IMR-90 (cell line): Measurements from ENCODE around the gene IFT43. TPM values are rescaled to one million over a fixed set of nuclear protein-coding genes. Genes with fewer than 3 reads are reported as not detected.

ENCODE experiments used
- ATAC-seq: fragments of 200-7000 bp; cut with Tn5 transposase; 2 replicates; pipeline ENCODE4 v1.9.1; 2020; ENCODE audit warnings: low read depth, mild to moderate bottlenecking, moderate library complexity
- BruUV-seq: library from RNA; stranded (reverse); fragments of 400-500 nt; replicated peaks from 2 replicates; lab custom pipeline; 2021; lab: Mats Ljungman, UMichigan
- CTCF ChIA-PET: fragments of 300-600 bp; formaldehyde crosslinking; extraction: SDS; loops from one replicate; lab custom pipeline; 2021; ENCODE audit warnings: antibody characterized with exemption; lab: Yijun Ruan, JAX
- POLR2A ChIA-PET: fragments of 300-600 bp; sonication (Branson Sonifier 250); formaldehyde crosslinking; loops from one replicate; lab custom pipeline; 2022; ENCODE audit warnings: antibody characterized with exemption; ENCODE audit not compliant: unreplicated experiment; lab: Charles Lee
- DNase-seq: peaks from one replicate; pipeline ENCODE4 v3.0.0; 2013
- H2AFZ ChIP-seq: replicated peaks from 2 replicates; pipeline ENCODE3; 2013; ENCODE audit warnings: low read length, mild to moderate bottlenecking; ENCODE audit not compliant: poor library complexity
- H2AK5ac ChIP-seq: 2 replicates; pipeline ENCODE4 v1.6.1; 2013; ENCODE audit warnings: low read depth, low read length, inconsistent platforms
- H2AK9ac ChIP-seq: replicated peaks from 2 replicates; pipeline ENCODE3; 2013; ENCODE audit warnings: mild to moderate bottlenecking, low read depth, low read length, moderate library complexity; ENCODE audit not compliant: poor library complexity
- H2BK120ac ChIP-seq: 2 replicates; pipeline ENCODE4 v1.6.1; 2013; ENCODE audit warnings: low read depth, low read length, inconsistent platforms
- H2BK15ac ChIP-seq: 3 replicates; pipeline ENCODE4 v1.6.1; 2013; ENCODE audit warnings: low read depth, low read length, inconsistent platforms
- H2BK20ac ChIP-seq: 2 replicates; pipeline ENCODE4 v1.6.1; 2013; ENCODE audit warnings: low read depth, mild to moderate bottlenecking, inconsistent platforms, low read length, moderate library complexity
- H2BK5ac ChIP-seq: 2 replicates; pipeline ENCODE4 v1.6.1; 2013; ENCODE audit warnings: mild to moderate bottlenecking, low read depth, low read length, inconsistent platforms; ENCODE audit not compliant: poor library complexity, severe bottlenecking
- H3K14ac ChIP-seq: replicated peaks from 2 replicates; pipeline ENCODE4 v1.6.1; 2013; ENCODE audit warnings: low read depth, low read length, inconsistent platforms
- H3K18ac ChIP-seq: 2 replicates; pipeline ENCODE4 v1.6.1; 2013; ENCODE audit warnings: low read depth, low read length, control low read depth
- H3K23ac ChIP-seq: 2 replicates; pipeline ENCODE4 v1.6.1; 2013; ENCODE audit warnings: low read depth, low read length, inconsistent platforms
- H3K27ac ChIP-seq: 2 replicates; pipeline ENCODE4 v1.5.1; 2013; ENCODE audit warnings: mild to moderate bottlenecking, control low read depth, low read length; ENCODE audit not compliant: insufficient read depth
- H3K27me3 ChIP-seq: 2 replicates; pipeline ENCODE4 v1.6.1; 2013; ENCODE audit warnings: low read length; ENCODE audit not compliant: control insufficient read depth, insufficient read depth
- H3K36me3 ChIP-seq: 2 replicates; pipeline ENCODE4 v1.6.1; 2013; ENCODE audit warnings: low read length, mixed read lengths; ENCODE audit not compliant: control insufficient read depth, insufficient read depth
- H3K4ac ChIP-seq: 2 replicates; pipeline ENCODE4 v1.6.1; 2013; ENCODE audit warnings: low read depth, low read length, inconsistent platforms
- H3K4me1 ChIP-seq: 2 replicates; pipeline ENCODE4 v1.6.1; 2013; ENCODE audit warnings: low read length, mixed read lengths; ENCODE audit not compliant: control insufficient read depth, insufficient read depth
- H3K4me2 ChIP-seq: 2 replicates; pipeline ENCODE4 v1.6.1; 2013; ENCODE audit warnings: low read depth, mild to moderate bottlenecking, control low read depth, low read length, moderate library complexity
- H3K4me3 ChIP-seq: 2 replicates; pipeline ENCODE4 v1.5.1; 2013; ENCODE audit warnings: low read depth, mild to moderate bottlenecking, control low read depth, low read length, moderate library complexity; ENCODE audit not compliant: insufficient read depth
- H3K56ac ChIP-seq: 2 replicates; pipeline ENCODE4 v1.6.1; 2013; ENCODE audit warnings: low read length, inconsistent platforms; ENCODE audit not compliant: insufficient read depth; ENCODE audit errors: extremely low read depth
- H3K79me1 ChIP-seq, 2 experiments: 2 replicates each; pipeline ENCODE4 v1.6.1; 2013; ENCODE audit warnings: low read length in 2 of 2, inconsistent platforms in 1 of 2, low read depth in 1 of 2
- H3K9ac ChIP-seq: 2 replicates; pipeline ENCODE4 v1.6.1; 2013; ENCODE audit warnings: low read depth, low read length, control low read depth
- H3K9me1 ChIP-seq: 2 replicates; pipeline ENCODE4 v1.6.1; 2013; ENCODE audit warnings: low read length, inconsistent platforms; ENCODE audit not compliant: insufficient read depth
- H3K9me3 ChIP-seq: 2 replicates; pipeline ENCODE4 v1.6.1; 2013; ENCODE audit warnings: low read length; ENCODE audit not compliant: control insufficient read depth, insufficient read depth
- H4K20me1 ChIP-seq: 2 replicates; pipeline ENCODE4 v1.6.1; 2013; ENCODE audit warnings: low read length, inconsistent platforms; ENCODE audit not compliant: insufficient read depth
- H4K5ac ChIP-seq: 2 replicates; pipeline ENCODE4 v1.6.1; 2013; ENCODE audit warnings: mild to moderate bottlenecking, low read depth, low read length, control low read depth
- H4K8ac ChIP-seq, 2 experiments: 2 replicates each; pipeline ENCODE4 v1.6.1; 2013; ENCODE audit warnings: low read depth in 2 of 2, low read length in 2 of 2, control low read depth in 1 of 2, inconsistent platforms in 1 of 2
- H4K91ac ChIP-seq: 2 replicates; pipeline ENCODE4 v1.6.1; 2013; ENCODE audit warnings: low read depth, low read length, inconsistent platforms; ENCODE audit not compliant: insufficient read depth
- BHLHE40 ChIP-seq: fragments of 150-350 bp; IDR thresholded peaks from 2 replicates; pipeline ENCODE4 v1.6.1; 2016; ENCODE audit warnings: mild to moderate bottlenecking, low read depth, low read length
- ELK1 ChIP-seq: fragments of 150-350 bp; IDR thresholded peaks from 2 replicates; pipeline ENCODE4 v1.6.1; 2016; ENCODE audit warnings: low read depth, mild to moderate bottlenecking, low read length, moderate library complexity, borderline replicate concordance
- MAZ ChIP-seq: IDR thresholded peaks from 2 replicates; pipeline ENCODE4 v1.6.1; 2012; ENCODE audit warnings: low read depth, mild to moderate bottlenecking, low read length, improper control_type of control experiment, moderate library complexity, borderline replicate concordance
- NFE2L2 ChIP-seq: fragments of 150-350 bp; IDR thresholded peaks from 2 replicates; pipeline ENCODE4 v1.6.1; 2016; ENCODE audit warnings: low read depth, mild to moderate bottlenecking, low read length
- POLR2A ChIP-seq: IDR thresholded peaks from 2 replicates; pipeline ENCODE4 v1.6.1; 2012; ENCODE audit warnings: mild to moderate bottlenecking, low read depth, low read length
- WGBS, 2 experiments: methylation state at CpG; one replicate each; pipeline versions ENCODE4 v1.1.5 to v1.1.7; 2013; ENCODE audit warnings: missing lambda C conversion rate in 2 of 2; ENCODE audit not compliant: insufficient read length in 1 of 2; ENCODE audit errors: extremely low coverage in 2 of 2; 5-methylcytosine and 5-hydroxymethylcytosine counted together
- dilution Hi-C: fragments of 300-500 bp; cut with HindIII; formaldehyde crosslinking; loops from one replicate; pipeline ENCODE4 v1.14.3; 2018; ENCODE audit warnings: low sequenced_read_pairs; ENCODE audit not compliant: unreplicated experiment
- in situ Hi-C: fragments of 300-500 bp; cut with MboI; formaldehyde crosslinking; loops from 3 replicates; pipeline ENCODE4 v1.14.3; 2019; ENCODE audit warnings: low sequenced_read_pairs, inconsistent platforms, mixed read lengths
- intact Hi-C: fragments of 100-400 bp; cut with micrococcal nuclease; formaldehyde crosslinking; loops from 2 replicates; pipeline ENCODE4 v1.10.0; 2022
- polyA plus RNA-seq, 3 experiments: library from polyadenylated mRNA; depleted of rRNA; stranded (reverse); fragments of >200 nt; gene quantifications; 2 replicates each; pipeline ENCODE4 v1.2.3, GENCODE V29; 2012; ENCODE audit warnings: low replicate concordance in 1 of 3
- total RNA-seq: library from RNA; depleted of rRNA; stranded (reverse); fragments of >200 nt; gene quantifications from 2 replicates; pipeline ENCODE4 v1.2.3, GENCODE V29; 2012

IFT43 gene
- total and polyA plus RNA-seq, 2 of the 4 experiments (the other 2 are of a cell fraction) = 41.4 to 43.2 TPM

DNA sequence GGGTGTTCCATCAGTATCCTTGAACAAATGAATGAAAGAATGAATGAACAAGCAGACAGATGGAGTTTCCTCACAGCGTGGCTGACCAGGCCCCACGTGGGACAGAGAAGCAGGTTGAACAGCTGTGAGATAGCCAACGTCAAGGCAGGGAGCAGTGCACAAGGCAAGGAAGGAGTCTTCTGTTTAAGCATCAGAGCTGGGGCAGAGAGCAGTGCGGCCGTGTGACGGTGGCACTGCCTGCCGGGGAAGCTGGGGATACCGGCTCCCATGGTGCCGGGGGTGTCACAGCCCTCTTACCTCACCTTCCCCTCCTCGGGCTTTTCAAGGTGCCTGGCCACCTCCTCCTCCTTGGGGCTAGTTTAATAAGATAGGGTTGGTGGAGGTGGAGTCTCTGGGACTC, 92.9 kb downstream of the IFT43 start:
- TF ChIP-seq POLR2A (no peak), ELK1 (no peak), NFE2L2 (no peak), BHLHE40 (no peak), MAZ (no peak)
- no peak overlapping the region for H2BK5ac ChIP-seq
- no peak overlapping the region for H2AK5ac ChIP-seq
- POLR2A ChIA-PET = no interaction called here
- no peak overlapping the region for H3K9ac ChIP-seq
- no peaks in the 10 kb centered on the region for H4K20me1 ChIP-seq
- no peak for ATAC-seq
- H3K4me1 ChIP-seq = no peaks in the 10 kb centered on the region
- peak overlapping the region; percentile 50 for H2AK9ac ChIP-seq
- H3K4me3 ChIP-seq = no peak overlapping the region
- intact Hi-C loops = no loop called here
- no peak overlapping the region for H2BK15ac ChIP-seq
- no peak overlapping the region for H3K23ac ChIP-seq
- H3K27ac ChIP-seq = no peak overlapping the region
- 63% methylated on average over 2 of the region's 10 CpGs; no CpG with 5 or more reads in 1 of the 2 experiments for WGBS, 2 experiments
- dilution Hi-C loops = no loop called here
- no peak overlapping the region for H3K18ac ChIP-seq
- H3K56ac ChIP-seq = no peak overlapping the region
- in situ Hi-C loops = no loop called here
- H4K91ac ChIP-seq = no peak overlapping the region
- no peaks in the 10 kb centered on the region for H3K27me3 ChIP-seq
- no peak for DNase-seq
- H3K36me3 ChIP-seq = peaks cover 6% of the 10 kb centered on the region; the same call in 1 of the 2 replicates
- no peak overlapping the region for H4K8ac ChIP-seq
- no peaks in the 10 kb centered on the region for H3K79me1 ChIP-seq
- H2AFZ ChIP-seq = no peak overlapping the region
- no peak overlapping the region for H3K14ac ChIP-seq
- H2BK20ac ChIP-seq = no peak overlapping the region
- CTCF ChIA-PET = no interaction called here
- BruUV-seq = no TSS peak
- H3K9me1 ChIP-seq = no peaks in the 10 kb centered on the region
- H3K4ac ChIP-seq = no peak overlapping the region
- no peaks in the 10 kb centered on the region for H3K9me3 ChIP-seq
- H2BK120ac ChIP-seq = no peak overlapping the region
- H3K4me2 ChIP-seq = no peak overlapping the region
- H4K5ac ChIP-seq = no peak overlapping the region
